Uterus (tissue), 4 donors: Measurements from ENCODE around the gene SNAPC4. TPM values are rescaled to one million over a fixed set of nuclear protein-coding genes. Genes with fewer than 3 reads are reported as not detected.

Experiments used
- DNase-seq, 2 donors: peaks; one replicate each; pipeline ENCODE4 v3.0.0-alpha.2; 2019 to 2020
- H3K27ac ChIP-seq, 2 donors: fragments of 200-600 bp; sonication (generic); 1 replicate in 1 of 2; 2 replicates in 1 of 2; pipeline ENCODE4 v1.5.1; 2016 to 2018
- H3K27me3 ChIP-seq, 2 donors: fragments of 200-600 bp; sonication (generic); one replicate each; pipeline ENCODE4 v1.5.1; 2018 to 2019; ENCODE audit warnings: control low read depth in 1 of 2
- H3K36me3 ChIP-seq, 2 donors: fragments of 200-600 bp; sonication (generic); one replicate each; pipeline ENCODE4 v1.5.1; 2019; ENCODE audit warnings: control low read depth in 1 of 2
- H3K4me1 ChIP-seq, 2 donors: fragments of 200-600 bp; sonication (generic); one replicate each; pipeline ENCODE4 v1.5.1; 2018 to 2019; ENCODE audit warnings: control low read depth in 1 of 2
- H3K4me3 ChIP-seq, 2 donors: fragments of 200-600 bp; sonication (generic); 1 replicate in 1 of 2; 2 replicates in 1 of 2; pipeline ENCODE4 v1.5.1; 2018 to 2019; ENCODE audit warnings: mild to moderate bottlenecking in 1 of 2
- H3K9me3 ChIP-seq, 2 donors: fragments of 200-600 bp; sonication (generic); one replicate each; pipeline ENCODE4 v1.5.1; 2019; ENCODE audit warnings: control low read depth in 1 of 2
- POLR2A ChIP-seq, 2 donors: fragments of 450-650 bp; IDR thresholded peaks; one replicate each; pipeline ENCODE4 v1.6.1; 2016; ENCODE audit warnings: antibody characterized with exemption in 2 of 2, mild to moderate bottlenecking in 1 of 2, moderate library complexity in 1 of 2
- intact Hi-C: fragments of 100-400 bp; cut with DNase I; formaldehyde crosslinking; loops from one replicate; pipeline ENCODE4 v1.15.1; 2023; ENCODE audit warnings: low total_unique reads
- total RNA-seq, 4 donors: library from RNA; depleted of rRNA in 3 of 4; stranded (reverse); fragments of >200 nt in 3 of 4; gene quantifications; one replicate each; pipeline versions ENCODE4 v1.1.0 to v1.2.4, GENCODE V29; 2014 to 2023
- TF ChIP-seq, protein P1 (sequence below), 4 experiments: fragments of 200-600 bp in 2 of 4; fragments of 450-650 bp in 2 of 4; sonication (generic) in 2 of 4; IDR thresholded peaks; one replicate each; pipeline ENCODE4 v1.5.1; 2016 to 2019; ENCODE audit warnings: antibody characterized with exemption in 4 of 4, mild to moderate bottlenecking in 2 of 4, moderate library complexity in 1 of 4
- donor health status: DM: yes; HTN: yes; CAD: no.

The SNAPC4 gene
- total RNA-seq, 4 donors from 2014 or later: 0.51 to 12.5 (median 7.7) TPM

DNA sequence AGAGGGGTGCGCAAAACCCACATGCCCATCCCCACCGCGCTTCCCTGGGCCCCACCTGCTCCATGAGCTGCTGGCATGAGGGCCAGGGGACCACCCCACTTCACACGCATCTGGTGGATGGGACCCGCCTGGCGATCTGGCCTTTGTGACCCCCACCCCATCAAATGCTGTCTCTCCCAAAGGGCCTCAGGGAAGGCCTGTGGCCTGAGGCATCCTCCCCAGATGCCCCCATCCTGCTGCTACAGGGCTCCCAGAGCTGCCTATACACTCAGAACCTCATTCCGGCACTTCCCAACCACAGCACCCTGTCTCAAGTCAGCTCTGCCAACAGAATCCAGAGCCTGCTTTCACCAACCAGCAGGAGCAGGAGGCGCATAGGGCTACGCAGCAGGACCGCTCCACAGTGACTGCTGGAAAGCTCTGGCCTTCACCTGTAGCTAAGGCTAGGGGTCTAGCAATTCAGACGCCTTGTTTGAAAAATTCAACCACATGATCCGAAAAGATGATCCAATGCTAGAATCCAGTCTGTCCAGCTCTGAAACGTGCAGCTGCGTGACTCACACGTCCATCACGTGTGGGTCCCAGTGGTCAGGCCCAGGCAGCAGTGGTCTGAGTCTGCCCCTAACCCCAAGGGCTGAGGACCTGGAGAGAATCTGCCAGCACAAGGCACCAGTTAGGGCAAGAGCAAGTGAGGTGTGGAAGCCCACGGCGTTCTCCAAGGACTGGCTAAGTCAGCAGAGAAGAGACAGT is 1.4 kb upstream of the SNAPC4 start:
- Histone ChIP-seq H3K27me3 (no peaks in the 10 kb centered on the region), H3K4me1 (peaks cover 4 to 7% of the 10 kb centered on the region in 2 donors), H3K4me3 (no peak overlapping the region), H3K36me3 (no peaks in the 10 kb centered on the region), H3K27ac (no peak overlapping the region), H3K9me3 (no peaks in the 10 kb centered on the region)
- TF ChIP-seq POLR2A (IDR thresholded peaks at IDR 0.05): no peak
- TF ChIP-seq, protein P1, sequence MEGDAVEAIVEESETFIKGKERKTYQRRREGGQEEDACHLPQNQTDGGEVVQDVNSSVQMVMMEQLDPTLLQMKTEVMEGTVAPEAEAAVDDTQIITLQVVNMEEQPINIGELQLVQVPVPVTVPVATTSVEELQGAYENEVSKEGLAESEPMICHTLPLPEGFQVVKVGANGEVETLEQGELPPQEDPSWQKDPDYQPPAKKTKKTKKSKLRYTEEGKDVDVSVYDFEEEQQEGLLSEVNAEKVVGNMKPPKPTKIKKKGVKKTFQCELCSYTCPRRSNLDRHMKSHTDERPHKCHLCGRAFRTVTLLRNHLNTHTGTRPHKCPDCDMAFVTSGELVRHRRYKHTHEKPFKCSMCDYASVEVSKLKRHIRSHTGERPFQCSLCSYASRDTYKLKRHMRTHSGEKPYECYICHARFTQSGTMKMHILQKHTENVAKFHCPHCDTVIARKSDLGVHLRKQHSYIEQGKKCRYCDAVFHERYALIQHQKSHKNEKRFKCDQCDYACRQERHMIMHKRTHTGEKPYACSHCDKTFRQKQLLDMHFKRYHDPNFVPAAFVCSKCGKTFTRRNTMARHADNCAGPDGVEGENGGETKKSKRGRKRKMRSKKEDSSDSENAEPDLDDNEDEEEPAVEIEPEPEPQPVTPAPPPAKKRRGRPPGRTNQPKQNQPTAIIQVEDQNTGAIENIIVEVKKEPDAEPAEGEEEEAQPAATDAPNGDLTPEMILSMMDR (IDR thresholded peaks at IDR 0.05): no peak
- intact Hi-C loops: no loop called here
- no peak for DNase-seq

DNA sequence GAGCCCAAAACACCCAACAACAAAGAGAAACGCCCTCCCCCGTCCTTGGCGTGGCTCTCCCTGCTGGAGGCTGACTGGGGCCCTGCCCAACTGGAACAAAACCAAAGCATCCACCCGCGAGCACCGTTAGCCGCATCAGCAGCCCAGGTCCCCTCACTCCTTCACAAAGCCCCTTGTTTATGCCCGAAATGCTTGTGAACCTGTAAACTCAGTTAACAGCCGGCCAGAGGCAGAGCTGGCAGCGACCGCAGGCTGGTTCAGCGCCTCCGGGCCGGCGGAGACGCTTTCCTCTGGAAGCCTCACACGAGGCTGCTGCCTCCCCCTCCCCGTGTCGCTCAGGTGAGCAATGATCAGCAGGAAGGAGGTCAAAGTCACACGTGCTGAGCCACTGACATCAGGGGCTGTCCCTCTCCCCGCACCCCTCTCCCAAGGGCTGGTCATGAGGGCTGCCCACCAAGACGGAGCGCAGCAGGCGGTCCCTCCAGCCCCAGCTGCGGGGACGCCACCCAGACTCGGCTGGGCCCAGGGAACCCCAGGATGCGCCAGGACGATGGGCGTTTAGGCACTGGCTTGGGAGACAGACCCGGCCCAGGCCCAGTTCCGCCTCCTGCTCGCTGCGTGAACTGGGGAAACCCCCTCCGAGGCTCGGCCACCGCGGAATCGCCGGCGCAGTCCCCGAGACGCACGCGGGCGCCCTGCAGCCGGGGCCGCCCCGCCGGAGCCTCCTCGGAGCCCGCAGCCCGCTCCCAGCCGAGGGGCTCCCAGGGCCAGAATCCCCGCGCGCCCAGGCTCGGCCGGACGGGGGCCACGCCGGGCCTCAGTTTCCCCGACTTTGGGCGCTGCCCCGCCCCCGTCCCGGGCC is 563 bp downstream of the SNAPC4 start:
- peaks cover 4 to 7% of the 10 kb centered on the region in 2 donors for H3K4me1 ChIP-seq
- no peak for DNase-seq
- no peaks in the 10 kb centered on the region for H3K9me3 ChIP-seq
- H3K27me3 ChIP-seq: no peaks in the 10 kb centered on the region
- peak overlapping the region in 1 of 2 donors; percentile 16 for H3K27ac ChIP-seq
- intact Hi-C loops: no loop called here
- peak overlapping the region; percentile 43 to 80 for H3K4me3 ChIP-seq
- no peaks in the 10 kb centered on the region for H3K36me3 ChIP-seq
- TF ChIP-seq, protein P1 (IDR thresholded peaks at IDR 0.05): no peak
- no peak for TF ChIP-seq POLR2A (IDR thresholded peaks at IDR 0.05)

- no peak overlapping the region for H3K4me3 ChIP-seq
- intact Hi-C loops: no loop called here
Measured at GRCh38 chr9:136398286-136398685, 1.7 kb downstream of the SNAPC4 start.

GRCh38 chr9:136397643-136398042 is 2.3 kb downstream of the SNAPC4 start:
- no peak overlapping the region for H3K27ac ChIP-seq
- no peaks in the 10 kb centered on the region for H3K36me3 ChIP-seq
- no peaks in the 10 kb centered on the region for H3K27me3 ChIP-seq
- H3K9me3 ChIP-seq: no peaks in the 10 kb centered on the region
- H3K4me3 ChIP-seq: no peak overlapping the region
- intact Hi-C loops: no loop called here
- DNase-seq: no peak
- TF ChIP-seq, protein P1 (IDR thresholded peaks at IDR 0.05): no peak
- peaks cover 4 to 7% of the 10 kb centered on the region in 2 donors for H3K4me1 ChIP-seq

More at GRCh38 chr9:136398286-136398685, 1.7 kb downstream of the SNAPC4 start:
- TF ChIP-seq, protein P1 (IDR thresholded peaks at IDR 0.05): no peak
- TF ChIP-seq POLR2A (IDR thresholded peaks at IDR 0.05): no peak
- Histone ChIP-seq H3K4me1 (peaks cover 4 to 7% of the 10 kb centered on the region in 2 donors), H3K27me3 (no peaks in the 10 kb centered on the region), H3K36me3 (no peaks in the 10 kb centered on the region), H3K9me3 (no peaks in the 10 kb centered on the region), H3K27ac (no peak overlapping the region)
- no peak for DNase-seq

DNA sequence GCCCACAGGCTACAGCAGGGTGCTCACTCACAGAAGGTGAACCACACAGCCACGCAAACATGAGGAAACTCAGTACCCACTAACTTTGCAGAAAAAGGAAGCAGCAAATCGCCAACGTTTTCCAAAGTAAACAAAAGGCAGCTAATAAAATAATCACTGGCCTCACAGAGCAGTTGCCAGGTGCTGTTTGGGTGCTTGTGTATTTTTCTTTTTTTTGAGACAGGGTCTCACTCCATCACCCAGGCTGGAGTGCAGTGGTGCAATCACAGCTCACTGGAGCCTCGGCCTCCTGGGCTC is 3.8 kb downstream of the SNAPC4 start:
- Histone ChIP-seq H3K27me3 (no peaks in the 10 kb centered on the region), H3K4me1 (peaks cover 4 to 7% of the 10 kb centered on the region in 2 donors), H3K9me3 (no peaks in the 10 kb centered on the region), H3K36me3 (no peaks in the 10 kb centered on the region), H3K4me3 (no peak overlapping the region), H3K27ac (no peak overlapping the region)
- no peak for TF ChIP-seq POLR2A (IDR thresholded peaks at IDR 0.05)
- TF ChIP-seq, protein P1 (IDR thresholded peaks at IDR 0.05): no peak
- DNase-seq: no peak
- intact Hi-C loops: no loop called here
